NCI-H2029 (cell line): Measurements from ENCODE around the gene ACADS.
A peak's percentile ranks its signal among the peaks of the same experiment; 100 is the strongest.

ENCODE experiments used
- DNase-seq: peaks from one replicate; lab custom pipeline; 2025; lab: John Stamatoyannopoulos, UW

Gene ACADS

GRCh38 chr12:120725659-120726509 is at the start of gene ACADS:
TSS of gene ACADS (plus strand) at chr12:120725826. CDS start at chr12:120725886, 60 bp downstream.
- peak; percentile 84 for DNase-seq

- DNase-seq, result no peak
Observed at GRCh38 chr12:120677765-120678473, 47.7 kb upstream of the ACADS start.

GRCh38 chr12:120678572-120678971 is 47.1 kb upstream of the ACADS start:
- DNase-seq, result no peak

- DNase-seq, result no peak
Observed at GRCh38 chr12:120680165-120680738, 45.4 kb upstream of the ACADS start.

GRCh38 chr12:120684523-120684932 is 41.1 kb upstream of the ACADS start:
- DNase-seq, result no peak

GRCh38 chr12:120685522-120685921 is 40.1 kb upstream of the ACADS start:
- DNase-seq, result no peak

GRCh38 chr12:120686151-120686689 is 39.4 kb upstream of the ACADS start:
- DNase-seq, result peak; percentile 98

GRCh38 chr12:120686690-120687577 is 38.7 kb upstream of the ACADS start, which contains the start of gene MLEC:
TSS of gene MLEC (plus strand) at chr12:120687149. CDS start at chr12:120687297, 148 bp downstream.
- peak; percentile 94 for DNase-seq

- no peak for DNase-seq
Observed at GRCh38 chr12:120687578-120688289, 37.9 kb upstream of the ACADS start.

GRCh38 chr12:120688527-120689071 is 37.0 kb upstream of the ACADS start:
- no peak for DNase-seq

- DNase-seq, result no peak
Observed at GRCh38 chr12:120689397-120690082, 36.1 kb upstream of the ACADS start.

- no peak for DNase-seq
Observed at GRCh38 chr12:120690083-120690450, 35.6 kb upstream of the ACADS start.

- DNase-seq, result no peak
Observed at GRCh38 chr12:120690978-120691377, 34.6 kb upstream of the ACADS start.

- DNase-seq, result no peak
Observed at GRCh38 chr12:120692524-120693033, 33.0 kb upstream of the ACADS start.

- DNase-seq, result no peak
Observed at GRCh38 chr12:120693848-120694247, 31.8 kb upstream of the ACADS start.

- DNase-seq, result no peak
Observed at GRCh38 chr12:120696626-120697025, 29.0 kb upstream of the ACADS start.

- no peak for DNase-seq
Observed at GRCh38 chr12:120697344-120697743, 28.3 kb upstream of the ACADS start.

GRCh38 chr12:120698665-120699064 is 27.0 kb upstream of the ACADS start:
- no peak for DNase-seq

GRCh38 chr12:120699553-120699952 is 26.1 kb upstream of the ACADS start:
- DNase-seq, result no peak

- no peak for DNase-seq
Observed at GRCh38 chr12:120700886-120701285, 24.7 kb upstream of the ACADS start.
